ENCODE measurements around the gene PGM2.
A peak's percentile ranks its signal among the peaks of the same experiment; 100 is the strongest.
"Not testable (repeated sequence)": the region's sequence is repeated elsewhere in the genome, so short reads cannot be mapped to it uniquely, and the experiment has no call there.

PGM2 gene

DNA sequence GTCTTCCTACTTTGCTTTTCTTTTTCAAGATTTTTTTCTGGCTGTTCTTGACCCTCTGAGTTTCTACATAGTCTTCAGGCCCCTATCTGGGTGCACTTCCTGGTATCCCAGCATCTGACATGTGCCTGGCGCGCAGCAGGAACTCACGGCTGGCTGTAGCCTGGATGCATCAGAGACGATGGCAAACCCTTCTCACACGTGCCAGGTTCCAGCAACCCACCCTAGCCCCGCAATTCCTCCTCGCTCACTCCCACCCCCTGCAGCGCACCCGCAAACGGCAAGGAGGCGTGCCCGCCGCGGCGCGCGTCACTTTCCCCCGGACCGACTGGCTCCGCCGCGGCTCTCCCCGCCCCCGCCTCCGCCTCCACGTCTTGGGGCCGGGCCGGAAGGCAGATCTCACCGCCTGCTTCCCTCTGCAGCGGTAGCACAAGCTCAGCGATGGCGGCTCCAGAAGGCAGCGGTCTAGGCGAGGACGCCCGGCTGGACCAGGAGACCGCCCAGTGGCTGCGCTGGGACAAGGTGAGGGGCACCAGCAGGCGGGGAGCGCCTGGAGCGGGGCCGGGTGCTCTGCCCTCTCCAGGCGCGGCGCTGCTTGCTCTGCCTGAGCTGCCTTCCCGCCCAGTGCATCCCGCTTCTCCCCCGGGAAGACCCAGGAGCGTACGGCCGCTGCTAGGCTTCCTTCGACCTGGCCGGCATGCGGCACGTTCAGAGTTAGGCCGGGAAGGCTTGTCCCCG is at the start of gene PGM2:
Gene PGM2 (plus strand): TSS at position 392 of the 735 bp plus-strand sequence. CDS start 47 bp downstream, at position 439.
- DNase-seq: peak; percentile 70 to 86

DNA sequence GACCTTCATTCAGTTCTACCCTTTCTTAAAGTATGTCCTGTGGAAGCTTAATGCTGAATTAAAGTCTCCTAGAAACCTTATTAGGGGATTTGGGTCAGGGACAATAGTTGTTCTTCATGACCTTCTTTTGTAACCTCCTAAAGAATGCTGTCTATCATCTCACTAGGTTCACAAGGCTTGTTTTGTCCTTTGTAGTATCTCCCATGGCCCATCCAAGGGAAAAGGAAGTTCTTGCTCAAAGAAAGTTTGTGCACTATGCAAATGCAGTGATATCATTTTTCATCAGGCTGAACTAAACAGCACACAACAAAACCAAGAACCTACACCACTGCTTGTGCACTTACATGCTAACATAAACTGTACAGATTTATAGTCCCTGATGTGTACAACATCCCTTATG is 46.6 kb upstream of the PGM2 start:
- DNase-seq: no peak

DNA sequence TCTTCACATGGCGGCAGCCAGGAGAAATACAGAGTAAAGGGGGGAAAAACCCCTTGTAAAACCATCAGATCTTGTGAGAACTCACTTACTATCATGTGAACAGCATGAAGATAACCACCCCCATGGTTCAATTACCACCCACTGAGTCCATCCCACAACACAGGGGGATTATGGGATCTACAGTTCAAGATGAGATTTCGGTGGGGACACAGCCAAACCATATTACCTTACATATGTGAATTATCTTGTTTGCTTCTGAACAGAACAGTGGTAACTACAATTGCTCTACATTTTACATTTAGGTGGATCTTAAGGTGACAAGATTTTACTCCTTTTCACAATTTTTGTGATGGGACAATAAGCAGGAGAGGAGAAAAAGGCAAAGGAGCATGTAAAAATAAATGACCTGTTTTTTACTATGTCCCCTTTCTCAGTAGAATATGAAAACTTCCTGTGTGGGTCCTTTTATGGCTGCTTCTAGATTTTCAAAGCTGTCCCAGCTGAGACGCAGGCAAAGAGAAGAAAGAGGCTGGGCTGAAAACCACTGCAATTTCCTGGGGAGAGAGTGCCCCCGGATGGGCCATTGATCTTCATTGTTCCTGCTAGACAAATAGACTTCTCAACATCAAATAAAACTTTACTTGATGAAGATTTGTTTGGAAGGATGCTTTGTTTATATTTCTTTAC is 45.9 kb upstream of the PGM2 start:
- peak in 1 of 2 donors; percentile 76 for DNase-seq

DNA sequence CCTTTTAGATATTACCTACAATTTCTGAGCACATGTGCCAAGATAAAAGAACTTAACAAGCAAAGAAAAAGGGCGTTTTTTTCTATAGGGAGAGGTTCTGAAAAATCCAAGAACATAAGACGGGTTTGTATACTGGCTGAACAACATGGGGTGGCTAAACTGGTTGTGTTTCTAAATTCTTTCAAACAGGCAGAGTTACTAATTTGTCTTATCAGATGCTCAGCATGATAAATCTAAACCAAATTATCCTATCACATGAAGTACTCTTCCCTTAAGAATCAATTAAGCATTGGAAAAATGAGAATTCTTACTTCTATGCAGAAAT is 45.4 kb upstream of the PGM2 start:
- no peak for DNase-seq

DNA sequence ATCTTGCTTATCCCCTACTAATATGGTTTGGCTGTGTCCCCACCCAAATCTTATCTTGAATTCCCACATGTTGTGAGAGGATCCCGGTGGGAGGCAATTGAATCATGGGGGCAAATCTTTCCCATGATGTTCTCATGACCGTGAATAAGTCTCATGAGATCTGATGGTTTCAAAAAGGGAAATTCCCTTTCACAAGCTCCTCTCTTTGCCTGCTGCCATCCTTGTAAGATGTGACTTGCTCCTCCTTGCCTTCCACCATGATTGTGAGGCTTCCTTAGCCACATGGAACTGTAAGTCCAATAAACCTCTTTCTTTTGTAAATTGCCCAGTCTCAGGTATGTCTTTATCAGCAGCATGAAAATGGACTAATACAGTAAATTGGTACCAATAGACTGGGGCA is 40.2 kb upstream of the PGM2 start:
- DNase-seq: not testable (repeated sequence)

DNA sequence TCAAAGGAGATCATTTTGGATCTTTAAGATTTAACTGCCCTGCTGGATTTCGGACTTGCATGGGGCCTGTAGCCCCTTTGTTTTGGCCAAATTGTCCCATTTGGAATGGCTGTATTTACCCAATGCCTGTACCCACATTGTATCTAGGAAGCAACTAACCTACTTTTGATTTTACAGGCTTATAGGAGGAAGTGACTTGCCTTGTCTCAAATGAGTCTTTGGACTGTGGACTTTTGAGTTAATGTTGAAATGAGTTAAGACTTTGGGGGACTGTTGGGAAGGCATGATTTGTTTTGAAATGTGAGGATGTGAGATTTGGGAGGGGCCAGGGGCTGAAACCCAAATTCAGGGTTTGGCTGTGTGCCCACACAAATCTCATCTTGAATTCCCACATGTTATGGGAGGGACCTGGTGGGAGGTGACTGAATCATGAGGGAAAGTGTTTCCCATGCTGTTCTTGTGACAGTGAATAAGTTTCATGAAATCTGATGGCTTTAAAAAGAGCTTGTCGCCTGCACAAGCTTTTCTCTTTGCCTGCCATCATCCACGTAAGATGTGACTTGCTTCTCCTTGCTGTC is 38.5 kb upstream of the PGM2 start:
- DNase-seq: not testable (repeated sequence)

DNA sequence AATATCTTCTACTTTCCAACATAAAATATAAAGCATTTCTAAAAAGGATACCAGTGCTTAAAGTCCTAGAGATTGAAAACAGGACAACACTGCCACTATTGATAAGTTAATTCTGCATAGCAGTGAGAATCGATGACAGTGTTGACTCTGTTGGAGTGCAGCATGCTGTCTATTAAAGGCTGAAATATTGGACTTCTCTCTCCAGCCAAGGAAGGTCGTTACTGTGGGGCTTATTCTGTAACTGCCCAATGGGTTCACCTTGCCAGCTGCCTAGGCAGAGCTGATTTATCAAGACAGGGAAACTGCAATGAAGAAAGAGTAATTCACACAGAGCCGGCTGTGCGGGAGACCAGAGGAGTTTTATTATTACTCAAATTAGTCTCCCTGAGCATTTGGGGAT is 37.7 kb upstream of the PGM2 start:
- no peak for DNase-seq

DNA sequence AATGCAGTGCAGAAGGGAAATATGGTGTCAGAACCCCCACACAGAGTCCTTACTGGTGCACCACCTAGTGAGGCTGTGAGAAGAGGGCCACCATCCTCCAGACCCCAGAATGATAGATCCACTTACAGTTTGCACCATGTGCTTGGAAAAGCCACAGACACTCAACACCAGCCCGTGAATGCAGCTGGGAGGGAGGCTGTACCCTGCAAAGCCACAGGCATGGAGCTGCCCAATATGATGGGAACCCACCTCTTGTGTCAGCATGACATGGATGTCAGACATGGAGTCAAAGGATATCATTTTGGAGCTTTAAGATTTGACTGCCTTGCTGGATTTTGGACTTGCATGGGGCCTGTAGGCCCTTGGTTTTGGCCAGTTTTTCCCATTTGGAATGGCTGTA is 34.2 kb upstream of the PGM2 start:
- DNase-seq: no peak

DNA sequence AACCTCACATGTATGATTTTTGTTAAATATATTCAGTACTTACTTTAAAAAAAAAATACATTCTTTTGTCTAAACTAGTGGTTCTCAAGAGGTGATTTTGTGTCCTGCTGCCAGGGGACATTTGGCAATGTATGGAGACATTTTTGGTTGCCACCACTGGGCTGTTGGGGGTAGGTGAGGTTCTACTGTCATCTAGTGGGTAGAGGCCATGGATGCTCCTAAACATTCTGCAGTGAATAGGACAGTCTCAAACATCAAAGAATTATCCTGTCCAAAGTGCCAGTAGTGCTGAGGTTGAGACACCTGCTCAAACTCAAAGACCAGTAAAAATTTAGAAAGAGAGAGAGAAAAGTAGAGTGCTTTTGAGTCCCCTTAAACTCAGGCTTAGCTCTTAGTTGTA is 32.9 kb upstream of the PGM2 start:
- peak in 1 of 2 donors; percentile 8 for DNase-seq

DNA sequence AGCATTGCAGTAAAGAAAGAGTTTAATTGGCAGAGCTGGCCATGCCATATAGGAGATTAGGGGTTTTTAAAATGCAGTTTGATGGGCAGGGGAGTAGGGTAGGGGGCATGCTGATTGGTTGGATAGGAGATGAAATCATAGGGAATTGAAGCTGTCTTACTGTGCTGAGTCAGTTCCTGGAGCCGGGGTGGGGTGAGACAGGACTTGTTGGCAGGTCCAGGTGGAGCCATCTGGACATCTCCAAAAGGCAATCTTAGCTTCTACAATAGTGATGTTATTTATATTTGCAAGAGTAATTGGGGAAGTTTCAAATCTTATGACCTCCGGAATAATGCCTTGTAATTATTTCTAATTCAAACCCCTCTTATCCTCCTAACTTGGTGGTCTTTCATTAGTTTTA is 32.4 kb upstream of the PGM2 start:
- DNase-seq: no peak

DNA sequence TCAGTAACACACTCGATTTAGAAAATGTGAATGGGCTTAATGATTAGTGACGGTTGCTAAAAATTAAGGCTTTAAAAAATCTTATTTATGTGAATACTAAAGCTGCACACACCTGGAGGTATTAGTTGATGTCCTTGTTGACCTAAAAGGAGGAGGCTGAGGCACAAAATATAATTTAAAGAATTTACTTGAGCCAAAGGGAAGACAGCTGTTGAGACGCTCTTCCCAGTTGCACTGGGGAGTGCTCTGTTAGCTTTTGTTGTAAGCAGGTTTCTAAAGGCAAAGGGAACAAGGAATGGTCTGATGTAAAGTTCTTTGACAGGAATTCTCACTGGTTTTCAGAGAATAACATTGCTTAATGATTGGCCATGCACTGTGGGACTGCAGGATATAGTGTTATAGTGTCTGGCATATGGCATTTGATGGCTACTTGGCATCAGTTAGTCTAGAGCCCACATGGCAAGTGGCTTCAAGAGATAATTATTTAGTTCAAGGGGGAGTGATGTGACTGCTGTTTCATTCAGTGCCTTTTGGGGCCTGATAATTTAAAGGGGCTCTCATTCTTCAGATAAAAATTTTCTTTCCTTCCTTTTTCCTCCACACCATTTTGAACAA is 30.8 kb upstream of the PGM2 start:
- DNase-seq: no peak

DNA sequence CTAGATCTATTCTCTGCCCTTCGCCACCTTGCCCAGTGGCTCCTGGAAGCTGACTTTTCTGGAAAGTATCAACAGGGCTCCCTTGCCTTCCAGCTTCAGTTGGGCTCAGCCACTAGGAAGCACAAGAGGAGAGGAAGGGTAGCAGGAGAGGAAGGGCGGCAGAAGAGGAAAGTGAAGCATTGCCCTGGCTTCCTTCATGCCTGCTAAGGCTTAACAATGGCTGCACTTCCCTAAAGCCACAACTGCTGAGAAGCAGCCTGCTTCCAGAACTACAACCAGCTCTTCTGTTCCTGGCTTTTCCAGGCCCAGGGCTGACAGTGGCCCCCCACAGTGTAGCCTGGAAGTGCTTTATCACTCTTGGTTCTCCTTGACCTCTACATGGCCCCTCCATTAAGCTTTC is 29.1 kb upstream of the PGM2 start:
- DNase-seq: no peak

DNA sequence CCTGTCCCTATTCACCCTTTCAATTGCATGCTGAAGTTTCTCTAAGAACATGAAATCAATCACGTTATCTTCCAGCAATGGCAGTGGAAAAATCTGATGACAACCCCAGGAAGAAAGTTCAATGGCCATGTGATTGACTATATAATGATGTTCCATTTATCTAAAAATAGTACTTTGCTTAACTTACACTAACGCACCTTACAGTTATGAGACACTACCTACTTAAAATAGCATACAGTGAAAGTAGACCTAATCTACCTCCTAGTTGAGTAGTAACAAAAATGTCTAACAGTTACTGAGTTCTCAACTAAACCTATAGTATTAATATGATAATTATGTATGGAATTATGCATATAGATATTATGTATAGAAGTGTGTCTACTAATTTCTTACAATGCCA is 28.6 kb upstream of the PGM2 start:
- DNase-seq: no peak

DNA sequence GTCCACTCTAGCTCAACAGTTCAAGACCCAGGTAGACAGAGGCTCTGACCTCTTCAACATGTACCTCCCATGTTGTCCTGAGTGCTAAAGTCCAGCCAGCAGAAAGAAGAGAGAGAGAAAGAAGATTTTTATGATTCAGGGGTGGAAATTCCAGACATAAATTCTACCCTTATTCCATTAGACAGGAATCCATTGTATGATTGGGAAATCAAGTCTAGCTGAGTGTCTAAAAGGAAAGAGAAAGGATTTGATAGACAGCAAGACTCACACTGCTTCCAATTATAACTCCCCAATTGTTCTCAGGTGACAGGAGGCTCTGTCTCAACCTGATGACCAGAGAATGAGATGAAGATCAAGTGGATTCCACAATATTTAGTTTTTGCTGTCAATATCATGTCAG is 27.9 kb upstream of the PGM2 start:
- no peak for DNase-seq

DNA sequence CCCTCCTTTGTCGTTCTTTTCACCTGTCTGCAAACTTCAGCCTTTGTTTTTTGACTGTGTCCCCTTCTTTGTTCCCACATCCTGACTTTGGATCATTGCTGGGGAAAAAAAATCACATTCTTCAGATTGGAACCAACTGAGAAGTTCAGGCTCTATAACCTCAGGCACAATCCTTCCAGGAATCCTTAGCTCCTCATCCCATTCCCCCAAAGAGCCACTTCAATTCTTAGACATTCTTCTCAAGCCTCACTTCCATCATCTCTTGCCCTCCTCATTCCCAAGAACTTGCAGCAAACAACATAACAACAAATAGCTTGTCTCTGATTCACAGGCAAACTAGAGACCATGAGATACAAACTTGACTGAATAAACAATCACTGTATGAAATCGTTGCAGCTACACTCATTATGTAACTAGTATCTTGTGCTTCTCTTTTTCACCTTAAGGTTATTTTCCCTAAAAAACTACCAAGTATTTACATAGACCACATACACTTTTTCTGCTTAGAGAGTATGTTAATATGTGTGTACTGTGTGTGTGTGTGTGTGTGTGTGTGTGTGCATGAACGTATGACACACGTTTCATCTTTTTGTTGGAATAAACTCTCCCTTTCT is 26.4 kb upstream of the PGM2 start:
- no peak for DNase-seq

DNA sequence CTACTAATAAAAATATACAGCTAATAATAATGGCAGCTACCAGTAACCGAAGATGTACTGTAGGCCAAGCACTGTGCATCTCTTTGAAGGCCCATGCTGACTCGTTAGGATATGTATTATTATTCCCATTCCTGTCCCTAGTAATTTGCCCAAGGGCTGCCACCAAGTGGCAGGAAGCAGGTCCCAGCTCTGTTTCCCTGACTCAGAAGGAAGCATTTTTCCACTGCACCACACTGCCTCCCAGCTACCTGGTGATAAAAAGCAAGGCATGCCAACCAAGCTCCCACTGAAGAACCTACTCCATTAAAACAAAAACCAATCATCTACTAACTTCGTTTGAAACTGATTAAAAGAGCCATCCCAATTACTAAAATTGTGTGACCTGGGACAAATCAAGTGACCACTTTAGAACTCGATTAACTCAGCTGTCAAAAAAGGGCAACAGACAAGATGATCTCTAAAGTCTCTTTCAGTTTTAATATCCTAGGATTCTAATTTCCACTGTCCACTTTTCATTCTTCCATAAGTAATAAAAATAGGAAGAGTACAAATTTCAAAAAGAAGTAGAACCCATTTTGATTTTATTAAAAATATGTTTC is 24.3 kb upstream of the PGM2 start:
- no peak for DNase-seq

DNA sequence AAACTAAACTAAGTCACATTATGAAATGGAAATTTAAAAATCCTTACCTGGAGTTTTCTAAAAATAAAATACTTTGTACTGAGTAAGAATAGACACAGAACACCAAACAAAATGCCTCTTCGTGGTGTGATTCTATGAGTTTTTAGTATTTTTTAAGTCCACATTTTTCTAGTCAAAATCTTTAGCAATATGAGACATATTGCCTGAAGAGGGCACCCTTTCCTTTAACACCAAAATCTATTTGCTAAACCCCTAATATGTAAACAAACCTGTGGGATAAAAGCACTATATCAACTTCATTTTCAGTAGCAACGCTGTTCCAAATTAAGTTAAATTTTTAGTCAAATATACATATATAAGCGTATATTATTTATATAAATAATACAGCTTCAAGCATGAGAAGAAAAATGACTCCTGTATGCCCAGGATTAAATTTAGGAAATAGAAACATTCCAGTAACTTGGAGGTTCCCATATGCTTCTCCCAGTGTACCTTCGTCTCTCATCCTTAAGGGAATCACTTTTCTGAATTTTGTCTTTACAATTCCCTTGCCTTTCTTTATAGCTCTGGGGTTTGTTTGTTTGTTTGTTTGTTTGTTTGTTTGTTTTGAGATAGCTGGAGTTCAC is 23.0 kb upstream of the PGM2 start:
- peak in 1 of 2 donors; percentile 46 for DNase-seq

DNA sequence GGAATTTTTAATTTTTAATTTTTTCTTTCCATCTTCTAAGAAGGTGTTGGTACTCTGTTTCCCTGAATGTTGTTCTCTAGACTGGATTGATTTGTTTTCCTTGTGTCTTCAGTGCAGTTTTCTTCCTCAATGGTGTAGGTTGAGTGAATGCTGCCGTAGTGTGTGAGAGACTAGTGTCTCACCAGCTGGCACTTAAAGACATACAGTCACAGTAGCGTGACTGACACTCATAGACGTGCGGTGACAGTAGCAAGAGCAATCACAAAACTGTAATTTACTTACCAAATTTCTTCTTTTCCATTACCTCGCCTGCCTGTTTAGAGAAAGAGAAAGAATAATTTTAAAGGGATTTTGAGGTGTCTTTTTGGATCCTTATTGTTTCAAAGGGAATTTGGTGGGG is 21.4 kb upstream of the PGM2 start:
- no peak for DNase-seq

DNA sequence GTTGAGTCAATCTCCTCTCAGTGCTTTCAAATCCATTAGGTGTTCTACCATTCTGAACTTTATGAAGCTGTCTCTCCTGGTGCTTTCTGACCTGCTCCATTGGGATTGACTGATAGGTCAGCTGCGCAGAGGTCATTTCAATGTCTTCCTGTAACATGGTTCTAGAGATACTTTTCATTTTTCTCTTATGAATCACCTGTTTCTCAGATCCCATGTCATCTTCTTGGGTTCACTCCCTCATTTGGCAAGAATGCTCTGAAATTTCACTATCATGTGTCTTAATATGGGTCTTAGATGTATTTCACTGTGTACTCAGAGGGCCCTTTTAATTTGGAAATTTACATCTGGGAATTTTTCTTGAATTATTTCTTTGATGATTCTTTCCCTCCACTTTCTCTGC is 13.8 kb upstream of the PGM2 start:
- no peak for DNase-seq

DNA sequence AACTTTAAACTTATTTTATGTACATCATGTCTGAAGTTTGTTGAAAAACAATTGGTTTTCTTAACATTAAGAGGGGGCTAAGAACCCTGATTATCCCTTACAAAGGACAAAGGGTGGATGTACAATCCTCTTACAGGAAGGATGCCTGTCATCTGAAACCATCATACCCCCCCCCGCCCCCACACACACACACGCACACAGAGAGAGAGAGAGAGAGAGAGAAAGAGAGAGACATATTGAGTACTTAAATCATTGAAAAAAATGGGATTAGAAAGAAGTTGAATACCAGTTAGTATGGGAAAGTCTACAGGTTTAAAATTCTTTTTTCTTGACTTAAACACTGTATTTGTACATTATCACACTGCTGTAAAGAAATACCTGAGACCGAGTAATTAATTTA is 10.9 kb upstream of the PGM2 start:
- DNase-seq: no peak

DNA sequence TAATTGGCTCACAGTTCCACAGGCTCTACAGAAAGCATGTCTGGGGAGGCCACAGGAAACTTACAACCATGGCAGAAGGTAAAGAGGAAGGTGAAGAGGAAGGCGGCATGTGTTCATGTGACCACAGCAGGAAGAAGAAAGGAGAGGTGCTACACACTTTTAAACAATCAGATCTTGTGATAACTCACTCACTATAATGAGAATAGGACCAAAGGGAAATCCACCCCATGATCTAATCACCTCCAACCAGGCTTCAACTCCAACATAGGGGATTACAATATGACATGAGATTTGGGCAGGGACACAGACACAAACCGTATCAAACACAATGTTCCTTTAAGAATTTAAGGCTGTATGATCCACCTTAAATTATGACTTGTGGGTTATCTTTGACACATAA is 10.5 kb upstream of the PGM2 start:
- DNase-seq: peak in 1 of 2 donors; percentile 6

DNA sequence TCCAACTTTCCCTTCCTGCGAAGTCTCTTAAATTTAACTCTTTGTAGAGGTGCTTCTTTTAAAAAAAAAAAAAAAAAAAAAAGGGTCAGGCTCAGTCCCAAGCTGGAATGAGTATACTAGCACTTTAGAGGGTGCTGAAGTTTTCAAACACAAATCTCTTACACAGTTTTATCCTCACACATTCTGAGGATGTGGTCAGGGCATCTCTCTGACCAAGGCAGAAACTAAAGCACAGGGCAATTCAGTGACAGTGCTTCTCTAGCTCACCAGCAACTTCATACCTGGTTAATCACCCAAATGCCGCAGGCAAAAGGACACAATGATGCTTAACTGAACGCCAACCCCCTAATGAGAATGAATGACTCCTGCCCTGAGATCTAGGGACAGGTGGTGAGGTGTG is 9.8 kb upstream of the PGM2 start:
- no peak for DNase-seq

DNA sequence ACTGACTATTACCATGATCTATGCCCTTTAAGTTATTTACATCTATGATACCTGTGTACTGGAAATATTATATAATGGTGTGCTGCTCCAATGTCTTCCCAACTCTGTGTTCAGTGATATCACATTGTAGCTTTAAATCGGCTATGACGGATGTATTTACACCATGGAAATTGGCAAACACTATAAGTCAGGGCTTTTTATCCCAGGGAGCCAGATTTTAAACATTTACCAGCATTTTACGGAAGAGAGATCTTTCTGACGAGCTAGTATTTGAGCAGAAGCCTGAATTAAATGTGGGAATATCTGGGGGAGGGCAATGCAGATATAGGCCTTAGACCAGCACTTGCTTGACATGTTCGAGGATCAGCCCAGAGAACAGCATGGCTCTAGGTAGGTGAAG is 7.7 kb upstream of the PGM2 start:
- DNase-seq: no peak

Measured in bone marrow (tissue), 2 donors.